Prostate gland (tissue), 2 donors: ENCODE measurements around the gene MED12L. TPM values are rescaled to one million over a fixed set of nuclear protein-coding genes. Genes with fewer than 3 reads are reported as not detected.

Source experiments
- DNase-seq: peaks from one replicate; pipeline ENCODE4 v3.0.0-alpha.2; 2019; ENCODE audit warnings: low spot score
- H3K27ac ChIP-seq, 2 donors: fragments of 200-600 bp; sonication (generic); 2 replicates each; pipeline ENCODE4 v1.5.1; 2017 to 2019
- H3K27me3 ChIP-seq: fragments of 200-600 bp; sonication (generic); replicated peaks from 2 replicates; pipeline ENCODE4 v1.5.1; 2019; ENCODE audit not compliant: insufficient read depth
- H3K36me3 ChIP-seq, 2 donors: fragments of 200-600 bp; sonication (generic); 1 replicate in 1 of 2; 2 replicates in 1 of 2; pipeline versions ENCODE4 v1.5.1 to v1.8.1; 2017 to 2019
- H3K4me1 ChIP-seq: fragments of 200-600 bp; sonication (generic); replicated peaks from 2 replicates; pipeline ENCODE4 v1.5.1; 2019
- H3K4me3 ChIP-seq, 2 donors: fragments of 200-600 bp; sonication (generic); 2 replicates each; pipeline ENCODE4 v1.5.1; 2017 to 2019
- H3K9me3 ChIP-seq: fragments of 200-600 bp; sonication (generic); 2 replicates; pipeline ENCODE4 v1.5.1; 2017
- POLR2A ChIP-seq: fragments of 450-650 bp; IDR thresholded peaks from one replicate; pipeline ENCODE4 v1.6.1; 2016; ENCODE audit warnings: antibody characterized with exemption, mild to moderate bottlenecking
- POLR2AphosphoS5 ChIP-seq: sonication (generic); formaldehyde crosslinking; IDR thresholded peaks from one replicate; pipeline ENCODE4 v1.6.1; 2017; ENCODE audit warnings: antibody characterized with exemption
- WGBS: methylation state at CpG from one replicate; pipeline ENCODE4 v1.1.5; 2018; 5-methylcytosine and 5-hydroxymethylcytosine counted together
- intact Hi-C: fragments of 100-400 bp; cut with DNase I; formaldehyde crosslinking; loops from one replicate; pipeline ENCODE4 v1.14.2; 2022
- total RNA-seq, 2 donors: library from RNA; depleted of rRNA; stranded (reverse); fragments of >200 nt; gene quantifications; one replicate each; pipeline ENCODE4 v1.1.0, GENCODE V29; 2016
- TF ChIP-seq, protein P1 (sequence below), 4 experiments: fragments of 200-600 bp in 2 of 4; fragments of 450-650 bp in 2 of 4; sonication (generic) in 2 of 4; IDR thresholded peaks; 1 replicate in 3 of 4; 2 replicates in 1 of 4; pipeline ENCODE4 v1.5.1; 2016 to 2019; ENCODE audit warnings: antibody characterized with exemption in 4 of 4, mild to moderate bottlenecking in 2 of 4, moderate library complexity in 2 of 4

The MED12L gene
- total RNA-seq, 2 donors from 2014 or later: 3.6 to 4.3 TPM

DNA sequence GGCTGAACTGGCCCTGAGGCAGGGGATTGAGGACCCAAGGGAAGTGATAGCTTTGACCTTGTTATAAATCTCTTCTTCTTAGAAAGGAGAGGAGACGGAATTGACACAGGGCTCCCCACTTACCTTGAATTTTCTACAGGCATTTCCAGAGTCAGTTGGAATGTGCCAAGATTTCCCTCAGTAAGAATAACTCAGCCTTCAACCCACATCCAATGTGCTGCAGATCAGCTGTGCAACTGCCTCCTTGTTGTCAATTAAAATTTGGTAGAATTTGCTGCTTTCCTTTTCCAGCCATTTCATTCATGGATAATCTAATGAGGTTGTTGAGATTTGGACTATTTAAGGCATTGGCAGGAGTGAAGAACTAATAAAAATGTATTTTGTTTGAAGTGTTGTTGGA lies 14.6 kb downstream of the MED12L start:
- intact Hi-C loops: no loop called here
- H3K4me3 ChIP-seq: no peak overlapping the region
- 75% methylated on average over 1 of the region's 1 CpG for WGBS
- DNase-seq: no peak
- H3K9me3 ChIP-seq: no peaks in the 10 kb centered on the region
- H3K4me1 ChIP-seq: no peaks in the 10 kb centered on the region
- TF ChIP-seq, protein P1, sequence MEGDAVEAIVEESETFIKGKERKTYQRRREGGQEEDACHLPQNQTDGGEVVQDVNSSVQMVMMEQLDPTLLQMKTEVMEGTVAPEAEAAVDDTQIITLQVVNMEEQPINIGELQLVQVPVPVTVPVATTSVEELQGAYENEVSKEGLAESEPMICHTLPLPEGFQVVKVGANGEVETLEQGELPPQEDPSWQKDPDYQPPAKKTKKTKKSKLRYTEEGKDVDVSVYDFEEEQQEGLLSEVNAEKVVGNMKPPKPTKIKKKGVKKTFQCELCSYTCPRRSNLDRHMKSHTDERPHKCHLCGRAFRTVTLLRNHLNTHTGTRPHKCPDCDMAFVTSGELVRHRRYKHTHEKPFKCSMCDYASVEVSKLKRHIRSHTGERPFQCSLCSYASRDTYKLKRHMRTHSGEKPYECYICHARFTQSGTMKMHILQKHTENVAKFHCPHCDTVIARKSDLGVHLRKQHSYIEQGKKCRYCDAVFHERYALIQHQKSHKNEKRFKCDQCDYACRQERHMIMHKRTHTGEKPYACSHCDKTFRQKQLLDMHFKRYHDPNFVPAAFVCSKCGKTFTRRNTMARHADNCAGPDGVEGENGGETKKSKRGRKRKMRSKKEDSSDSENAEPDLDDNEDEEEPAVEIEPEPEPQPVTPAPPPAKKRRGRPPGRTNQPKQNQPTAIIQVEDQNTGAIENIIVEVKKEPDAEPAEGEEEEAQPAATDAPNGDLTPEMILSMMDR (IDR thresholded peaks at IDR 0.05): no peak
- TF ChIP-seq POLR2AphosphoS5 (no peak), POLR2A (no peak)
- no peaks in the 10 kb centered on the region for H3K36me3 ChIP-seq
- H3K27ac ChIP-seq: no peak overlapping the region
- H3K27me3 ChIP-seq: no peaks in the 10 kb centered on the region

DNA sequence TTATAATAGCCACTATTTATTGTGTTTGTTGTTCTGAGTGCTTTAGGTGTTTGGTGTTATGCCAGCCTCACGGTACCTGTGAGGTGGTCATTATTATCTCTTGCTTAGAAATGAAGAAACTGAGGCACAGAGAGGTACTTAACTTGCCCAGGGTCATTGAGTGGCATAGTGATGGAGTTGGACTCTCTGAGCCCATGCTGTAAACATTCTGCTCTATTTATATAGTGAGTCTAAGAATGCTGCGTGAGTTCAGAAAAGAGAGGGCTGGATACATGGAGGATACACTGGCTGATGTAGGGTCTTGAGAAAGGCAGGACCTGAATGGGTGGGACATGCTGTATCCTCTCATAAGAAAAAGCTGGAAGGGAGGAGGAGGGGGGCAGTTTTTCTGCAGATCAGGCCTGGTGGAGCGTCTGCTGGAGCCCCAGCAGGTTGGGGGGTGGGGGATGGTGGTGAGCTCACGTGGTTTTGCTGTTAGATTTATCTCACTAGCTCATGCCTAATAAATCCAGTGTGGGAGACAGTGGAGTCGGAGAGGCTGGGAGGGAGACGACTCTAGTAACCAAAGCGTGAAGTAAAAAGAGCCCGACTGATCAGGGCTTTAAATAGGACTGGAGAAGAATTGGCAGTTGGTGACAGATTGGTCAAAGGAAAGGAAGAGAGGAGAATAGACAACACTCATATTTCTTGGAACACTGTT lies 16.0 kb downstream of the MED12L start:
- 45% methylated on average over 8 of the region's 8 CpGs for WGBS
- no peaks in the 10 kb centered on the region for H3K4me1 ChIP-seq
- H3K27me3 ChIP-seq: no peaks in the 10 kb centered on the region
- H3K4me3 ChIP-seq: no peak overlapping the region
- H3K27ac ChIP-seq: no peak overlapping the region
- no peaks in the 10 kb centered on the region for H3K36me3 ChIP-seq
- intact Hi-C loops: no loop called here
- no peak for DNase-seq
- TF ChIP-seq POLR2AphosphoS5 (no peak), POLR2A (no peak)
- TF ChIP-seq, protein P1 (IDR thresholded peaks at IDR 0.05): no peak
- no peaks in the 10 kb centered on the region for H3K9me3 ChIP-seq

DNA sequence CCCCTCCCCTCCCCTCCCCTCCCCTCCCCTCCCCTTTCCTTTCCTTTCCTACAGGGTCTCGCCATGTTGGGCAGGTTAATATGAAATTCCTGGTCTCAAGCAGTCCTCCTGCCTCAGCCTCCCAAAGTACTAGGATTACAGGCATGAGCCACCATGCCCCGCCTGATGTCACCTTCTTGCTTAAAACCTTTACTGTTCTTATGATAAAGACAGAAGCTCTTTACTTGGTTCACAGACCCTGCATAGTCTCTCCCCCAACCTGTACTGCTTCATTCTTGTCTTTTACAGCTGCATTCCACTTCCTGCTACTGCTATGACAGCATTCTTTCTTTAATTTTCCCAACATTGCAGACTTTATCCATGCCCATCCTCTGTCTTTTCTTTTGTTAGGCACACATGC lies 20.8 kb downstream of the MED12L start:
- no peaks in the 10 kb centered on the region for H3K27me3 ChIP-seq
- TF ChIP-seq POLR2A (no peak), POLR2AphosphoS5 (no peak)
- TF ChIP-seq, protein P1 (IDR thresholded peaks at IDR 0.05): no peak

DNA sequence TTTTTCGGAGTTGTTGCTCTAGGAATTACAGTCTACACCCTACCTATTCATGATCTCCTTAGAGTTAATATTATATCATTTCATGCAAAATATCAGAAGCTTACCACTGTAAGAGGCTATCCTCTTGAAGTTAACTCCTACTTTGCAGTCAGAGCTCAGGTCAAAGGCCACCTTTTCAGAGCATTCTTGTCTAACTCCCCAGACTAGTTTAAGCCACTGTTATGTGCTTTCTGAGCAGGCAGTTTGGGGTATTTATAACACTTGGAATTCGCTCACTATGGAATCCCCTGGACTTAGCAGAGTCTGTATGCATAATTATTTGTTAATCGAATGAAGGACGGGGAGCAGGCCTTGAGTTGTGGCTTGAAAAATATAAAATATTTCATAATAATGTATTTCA lies 21.7 kb downstream of the MED12L start:
- TF ChIP-seq, protein P1 (IDR thresholded peaks at IDR 0.05): no peak
- TF ChIP-seq POLR2AphosphoS5 (no peak), POLR2A (no peak)
- 89% methylated on average over 4 of the region's 4 CpGs for WGBS
- intact Hi-C loops: no loop called here
- no peaks in the 10 kb centered on the region for H3K4me1 ChIP-seq
- no peak overlapping the region for H3K27ac ChIP-seq
- H3K4me3 ChIP-seq: no peak overlapping the region
- H3K9me3 ChIP-seq: no peaks in the 10 kb centered on the region
- DNase-seq: no peak
- H3K27me3 ChIP-seq: no peaks in the 10 kb centered on the region
- H3K36me3 ChIP-seq: no peaks in the 10 kb centered on the region

More for the DNA sequence above, 20.8 kb downstream of the MED12L start:
- DNase-seq: no peak
- H3K9me3 ChIP-seq: no peaks in the 10 kb centered on the region
- intact Hi-C loops: no loop called here
- H3K36me3 ChIP-seq: no peaks in the 10 kb centered on the region
- no peak overlapping the region for H3K4me3 ChIP-seq
- WGBS: 92% methylated on average over 2 of the region's 2 CpGs
- no peaks in the 10 kb centered on the region for H3K4me1 ChIP-seq
- H3K27ac ChIP-seq: no peak overlapping the region

DNA sequence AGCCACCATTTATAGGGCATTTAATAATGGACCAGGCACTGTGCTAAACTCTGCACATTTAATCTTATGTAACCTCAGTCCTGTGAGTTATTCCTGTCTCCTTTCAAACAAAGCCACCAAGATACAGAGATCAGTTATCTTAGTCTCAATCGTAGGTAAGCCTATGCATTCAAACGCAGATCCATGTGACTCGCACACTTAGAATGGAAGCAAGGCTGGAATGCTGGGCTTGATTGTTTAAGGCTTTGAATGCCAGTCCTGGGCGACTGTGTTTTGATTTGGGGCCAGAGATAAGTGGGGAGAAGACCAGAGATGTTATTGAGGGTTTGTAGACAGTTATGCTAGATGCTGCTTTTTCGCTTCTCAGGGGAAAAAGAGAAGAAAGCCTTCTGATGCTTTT lies 22.2 kb downstream of the MED12L start:
- H3K36me3 ChIP-seq: no peaks in the 10 kb centered on the region
- no peaks in the 10 kb centered on the region for H3K27me3 ChIP-seq
- intact Hi-C loops: no loop called here
- H3K4me1 ChIP-seq: no peaks in the 10 kb centered on the region
- no peak overlapping the region for H3K4me3 ChIP-seq
- H3K27ac ChIP-seq: no peak overlapping the region
- no peaks in the 10 kb centered on the region for H3K9me3 ChIP-seq
- DNase-seq: no peak
- TF ChIP-seq POLR2AphosphoS5 (no peak), POLR2A (no peak)
- TF ChIP-seq, protein P1 (IDR thresholded peaks at IDR 0.05): no peak
- 64% methylated on average over 5 of the region's 5 CpGs for WGBS
